B cell (primary cell): ENCODE data around the gene NAPA. TPM values are rescaled to one million over a fixed set of nuclear protein-coding genes. Genes with fewer than 3 reads are reported as not detected.

ENCODE experiments used
- ATAC-seq: fragments of 200-7000 bp; cut with Tn5 transposase; one replicate; pipeline ENCODE4 v1.10.0; 2021; ENCODE audit warnings: low read depth, mild to moderate bottlenecking, moderate number of reproducible peaks, moderate library complexity
- CTCF ChIA-PET: fragments of 350-600 bp; sonication (Branson Sonifier 250); formaldehyde crosslinking; loops from one replicate; lab custom pipeline; 2021; ENCODE audit warnings: antibody characterized with exemption, inconsistent platforms; lab: Charles Lee
- POLR2A ChIA-PET: fragments of 350-600 bp; sonication (Branson Sonifier 250); formaldehyde crosslinking; loops from one replicate; lab custom pipeline; 2021; ENCODE audit warnings: antibody characterized with exemption; lab: Charles Lee
- DNase-seq: peaks from one replicate; pipeline ENCODE4 v3.0.0; 2013
- H2AFZ ChIP-seq: 2 replicates; pipeline ENCODE4 v1.6.1; 2012; ENCODE audit warnings: mild to moderate bottlenecking, low read depth, low read length; ENCODE audit not compliant: insufficient read depth, poor library complexity, severe bottlenecking
- H3K27ac ChIP-seq, 2 donors: 1 replicate in 1 of 2; 2 replicates in 1 of 2; pipeline ENCODE4 v1.5.1; 2012 to 2013; ENCODE audit warnings: low read length in 2 of 2, mild to moderate bottlenecking in 2 of 2, moderate library complexity in 1 of 2
- H3K27me3 ChIP-seq, 4 experiments: fragments of 200-600 bp in 1 of 4; sonication (generic) in 1 of 4; replicated peaks in 1 of 4; 1 replicate in 2 of 4; 2 replicates in 2 of 4; pipeline versions ENCODE4 v1.6.1 to v1.7.0; 2013 to 2016; ENCODE audit warnings: low read length in 3 of 4, mild to moderate bottlenecking in 2 of 4, mixed read lengths in 1 of 4, moderate library complexity in 1 of 4; ENCODE audit not compliant: insufficient read depth in 4 of 4, control insufficient read depth in 3 of 4; ENCODE audit errors: control extremely low read depth in 1 of 4
- H3K36me3 ChIP-seq, 2 experiments: replicated peaks in 1 of 2; 1 replicate in 1 of 2; 2 replicates in 1 of 2; pipeline versions ENCODE4 v1.6.1 to v1.7.1; 2013; ENCODE audit warnings: low read length in 1 of 2; ENCODE audit not compliant: insufficient read depth in 2 of 2, control insufficient read depth in 1 of 2; ENCODE audit errors: control extremely low read depth in 1 of 2, extremely low read depth in 1 of 2
- H3K4me1 ChIP-seq, 2 donors: fragments of 200-600 bp in 1 of 2; sonication (generic) in 1 of 2; 1 replicate in 1 of 2; 2 replicates in 1 of 2; pipeline versions ENCODE4 v1.5.1 to v1.6.1; 2013 to 2017; ENCODE audit warnings: low read length in 2 of 2; ENCODE audit not compliant: control insufficient read depth in 2 of 2, insufficient read depth in 2 of 2
- H3K4me2 ChIP-seq: replicated peaks from 2 replicates; pipeline ENCODE3; 2012; ENCODE audit warnings: mild to moderate bottlenecking, low read depth, low read length; ENCODE audit not compliant: poor library complexity, severe bottlenecking
- H3K4me3 ChIP-seq, 5 experiments: fragments of 200-600 bp in 1 of 5; sonication (generic) in 1 of 5; 1 replicate in 3 of 5; 2 replicates in 2 of 5; pipeline versions ENCODE4 v1.5.1 to v1.7.0; 2011 to 2016; ENCODE audit warnings: low read length in 4 of 5, mild to moderate bottlenecking in 4 of 5, low read depth in 2 of 5, control low read depth in 1 of 5, moderate library complexity in 1 of 5; ENCODE audit not compliant: insufficient read depth in 1 of 5; ENCODE audit errors: control extremely low read depth in 1 of 5, extremely low read depth in 1 of 5
- H3K79me2 ChIP-seq: fragments of 200-600 bp; sonication (generic); one replicate; pipeline ENCODE4 v1.6.0; 2016; ENCODE audit warnings: low read length; ENCODE audit not compliant: control insufficient read depth, insufficient read depth
- H3K9ac ChIP-seq: fragments of 200-600 bp; sonication (generic); 2 replicates; pipeline ENCODE4 v1.6.1; 2017; ENCODE audit warnings: mild to moderate bottlenecking, low read length, moderate library complexity
- H3K9me3 ChIP-seq, 3 donors: one replicate each; pipeline versions ENCODE4 v1.6.1 to v1.7.1; 2013; ENCODE audit warnings: low read length in 2 of 3; ENCODE audit not compliant: control insufficient read depth in 2 of 3, insufficient read depth in 1 of 3; ENCODE audit errors: control extremely low read depth in 1 of 3
- H4K20me1 ChIP-seq: 2 replicates; pipeline ENCODE4 v1.6.0; 2012; ENCODE audit warnings: mild to moderate bottlenecking, low read length; ENCODE audit not compliant: insufficient read depth, control insufficient read depth, poor library complexity, severe bottlenecking
- H3K27ac Mint-ChIP-seq: one replicate; pipeline ENCODE4 v1.8.0; 2021; ENCODE audit warnings: mixed read lengths
- H3K27me3 Mint-ChIP-seq: one replicate; pipeline ENCODE4 v1.8.0; 2021; ENCODE audit warnings: mixed read lengths
- H3K4me1 Mint-ChIP-seq: one replicate; pipeline ENCODE4 v1.8.0; 2021; ENCODE audit warnings: mixed read lengths
- H3K4me3 Mint-ChIP-seq: one replicate; pipeline ENCODE4 v1.8.0; 2021; ENCODE audit warnings: mixed read lengths
- H3K9me3 Mint-ChIP-seq: one replicate; pipeline ENCODE4 v1.8.0; 2022; ENCODE audit warnings: mixed read lengths; ENCODE audit not compliant: insufficient read depth
- CTCF ChIP-seq: fragments of 200-600 bp; IDR thresholded peaks from one replicate; pipeline ENCODE4 v1.8.0; 2022; ENCODE audit warnings: antibody characterized with exemption, mild to moderate bottlenecking
- EZH2 ChIP-seq: IDR thresholded peaks from 2 replicates; pipeline ENCODE4 v1.6.1; 2012; ENCODE audit warnings: borderline replicate concordance, low read depth, mild to moderate bottlenecking, moderate library complexity, low read length; ENCODE audit not compliant: insufficient read depth, poor library complexity, severe bottlenecking
- WGBS: methylation state at CpG from one replicate; pipeline ENCODE4 v1.1.5; 2013; ENCODE audit warnings: missing lambda C conversion rate; ENCODE audit not compliant: insufficient coverage; 5-methylcytosine and 5-hydroxymethylcytosine counted together
- intact Hi-C: fragments of 100-400 bp; cut with micrococcal nuclease; formaldehyde crosslinking; loops from one replicate; pipeline ENCODE4 v1.10.0; 2022
- polyA plus RNA-seq: library from polyadenylated mRNA; depleted of rRNA; stranded (reverse); fragments of >200 nt; gene quantifications from 2 replicates; pipeline ENCODE4 v1.2.3, GENCODE V29; 2012
- total RNA-seq, 2 donors: library from RNA; stranded (reverse); fragments of 120-200 nt in 1 of 2; gene quantifications; 1 replicate in 1 of 2; 2 replicates in 1 of 2; pipeline versions ENCODE4 v1.2.3 to v1.2.4, GENCODE V29; 2013 to 2022

The NAPA gene
- total and polyA plus RNA-seq, 2 donors (not counting 1 experiment from before 2014, with no cell fraction given), result 66.8 to 86.5 TPM

GRCh38 chr19:47490031-47490430, 24.8 kb downstream of the NAPA start:
- H3K27me3 Mint-ChIP-seq, result no peaks in the 10 kb centered on the region
- H3K27ac ChIP-seq, result no peak overlapping the region
- CTCF ChIA-PET, result no interaction called here
- peaks cover 0 to 17% of the 10 kb centered on the region in 2 experiments for H3K36me3 ChIP-seq
- H3K9me3 ChIP-seq, result no peaks in the 10 kb centered on the region
- WGBS, result 97% methylated on average over 6 of the region's 7 CpGs
- H3K4me1 ChIP-seq, result peaks cover 25 to 29% of the 10 kb centered on the region in 2 donors
- no peak overlapping the region for H3K27ac Mint-ChIP-seq
- no peak overlapping the region for H3K4me2 ChIP-seq
- H3K9me3 Mint-ChIP-seq, result no peaks in the 10 kb centered on the region
- H3K27me3 ChIP-seq, result no peaks in the 10 kb centered on the region
- no peak overlapping the region for H3K9ac ChIP-seq
- ATAC-seq (no peak), DNase-seq (no peak)
- intact Hi-C loops, result no loop called here
- no peak overlapping the region for H2AFZ ChIP-seq
- H3K4me3 Mint-ChIP-seq, result no peak overlapping the region
- no peak for TF ChIP-seq EZH2
- no peak for TF ChIP-seq CTCF
- peaks cover 26% of the 10 kb centered on the region for H3K4me1 Mint-ChIP-seq
- no peaks in the 10 kb centered on the region for H4K20me1 ChIP-seq
- H3K4me3 ChIP-seq, result no peak overlapping the region
- POLR2A ChIA-PET, result no interaction called here
- H3K79me2 ChIP-seq, result peaks cover 3% of the 10 kb centered on the region

GRCh38 chr19:47489072-47489914, 25.6 kb downstream of the NAPA start:
- ATAC-seq, result no peak
- no peak overlapping the region for H3K9ac ChIP-seq
- CTCF ChIA-PET, result interaction anchor here (0.7 kb wide), 1 partner anchor 9 kb away, joined by 3 read pairs; no protein-coding TSS in a partner anchor

More at GRCh38 chr19:47489072-47489914, 25.6 kb downstream of the NAPA start:
- Histone ChIP-seq H3K27me3 (no peaks in the 10 kb centered on the region), H3K27ac (no peak overlapping the region), H3K9me3 (no peaks in the 10 kb centered on the region), H3K4me3 (no peak overlapping the region), H2AFZ (no peak overlapping the region), H3K4me2 (no peak overlapping the region), H3K79me2 (peaks cover 3% of the 10 kb centered on the region), H3K4me1 (peaks cover 30 to 36% of the 10 kb centered on the region in 2 donors), H3K36me3 (peaks cover 0 to 17% of the 10 kb centered on the region in 2 experiments), H4K20me1 (no peaks in the 10 kb centered on the region)
- H3K9me3 Mint-ChIP-seq, result no peaks in the 10 kb centered on the region
- no peak overlapping the region for H3K27ac Mint-ChIP-seq
- intact Hi-C loops, result loop anchor here (10.0 kb wide), 1 partner anchor 116 kb away; the partner anchor contains the start of gene BICRA
- 93% methylated on average over 9 of the region's 17 CpGs for WGBS
- no peak for DNase-seq
- peaks cover 29% of the 10 kb centered on the region for H3K4me1 Mint-ChIP-seq
- no peaks in the 10 kb centered on the region for H3K27me3 Mint-ChIP-seq
- no peak overlapping the region for H3K4me3 Mint-ChIP-seq
- no peak for TF ChIP-seq CTCF
- no peak for TF ChIP-seq EZH2
- POLR2A ChIA-PET, result interaction anchor here (0.6 kb wide), 1 partner anchor 110 kb away, joined by 4 read pairs; no protein-coding TSS in a partner anchor
